CD14-positive monocyte (primary cell): Measurements from ENCODE around the gene PFKP. TPM values are rescaled to one million over a fixed set of nuclear protein-coding genes. Genes with fewer than 3 reads are reported as not detected.
A peak's percentile ranks its signal among the peaks of the same experiment; 100 is the strongest.

Source experiments
- DNase-seq, 3 donors: peaks; one replicate each; pipeline ENCODE4 v3.0.0-alpha.2; 2011 to 2022
- H2AFZ ChIP-seq: 2 replicates; pipeline ENCODE4 v1.6.0; 2012; ENCODE audit warnings: mild to moderate bottlenecking, low read depth, low read length, inconsistent platforms; ENCODE audit not compliant: insufficient read depth, poor library complexity, severe bottlenecking
- H3K27ac ChIP-seq, 2 donors: 1 replicate in 1 of 2; 2 replicates in 1 of 2; pipeline ENCODE4 v1.5.1; 2012 to 2013; ENCODE audit warnings: low read length in 2 of 2, control low read depth in 1 of 2, inconsistent platforms in 1 of 2, low read depth in 1 of 2, mild to moderate bottlenecking in 1 of 2
- H3K27me3 ChIP-seq, 2 donors: one replicate each; pipeline versions ENCODE4 v1.6.0 to v1.6.1; 2011 to 2013; ENCODE audit warnings: low read length in 2 of 2; ENCODE audit not compliant: control insufficient read depth in 2 of 2, insufficient read depth in 2 of 2
- H3K36me3 ChIP-seq, 2 donors: replicated peaks in 1 of 2; 1 replicate in 1 of 2; 2 replicates in 1 of 2; pipeline versions ENCODE4 v1.5.1 to v1.6.1; 2012 to 2013; ENCODE audit warnings: low read length in 2 of 2, control low read depth in 1 of 2, inconsistent platforms in 1 of 2, mild to moderate bottlenecking in 1 of 2; ENCODE audit not compliant: insufficient read depth in 2 of 2, control insufficient read depth in 1 of 2
- H3K4me1 ChIP-seq, 2 donors: 1 replicate in 1 of 2; 2 replicates in 1 of 2; pipeline versions ENCODE4 v1.5.1 to v1.6.1; 2012 to 2013; ENCODE audit warnings: low read length in 2 of 2, control low read depth in 1 of 2, inconsistent platforms in 1 of 2, mild to moderate bottlenecking in 1 of 2, moderate library complexity in 1 of 2; ENCODE audit not compliant: insufficient read depth in 2 of 2, control insufficient read depth in 1 of 2
- H3K4me2 ChIP-seq: replicated peaks from 2 replicates; pipeline ENCODE3; 2012; ENCODE audit warnings: low read length, moderate library complexity, mild to moderate bottlenecking; ENCODE audit not compliant: poor library complexity, severe bottlenecking; ENCODE audit errors: extremely low read depth
- H3K4me3 ChIP-seq, 3 experiments: fragments of 200-600 bp in 1 of 3; sonication (generic) in 1 of 3; replicated peaks in 1 of 3; 1 replicate in 2 of 3; 2 replicates in 1 of 3; pipeline ENCODE4 v1.5.1; 2011 to 2013; ENCODE audit warnings: low read length in 3 of 3, mild to moderate bottlenecking in 3 of 3, control low read depth in 2 of 3, low read depth in 2 of 3, inconsistent platforms in 1 of 3, moderate library complexity in 1 of 3
- H3K79me2 ChIP-seq: 2 replicates; pipeline ENCODE4 v1.6.0; 2012; ENCODE audit warnings: mild to moderate bottlenecking, control low read depth, inconsistent platforms, low read length, moderate library complexity; ENCODE audit not compliant: insufficient read depth
- H3K9ac ChIP-seq: 2 replicates; pipeline ENCODE4 v1.6.0; 2017; ENCODE audit warnings: low read length, mild to moderate bottlenecking; ENCODE audit not compliant: insufficient read depth, poor library complexity, severe bottlenecking
- H3K9me3 ChIP-seq, 2 donors: replicated peaks in 1 of 2; 1 replicate in 1 of 2; 2 replicates in 1 of 2; pipeline versions ENCODE4 v1.5.1 to v1.6.1; 2012 to 2013; ENCODE audit warnings: low read length in 2 of 2, control low read depth in 1 of 2; ENCODE audit not compliant: control insufficient read depth in 1 of 2, insufficient read depth in 1 of 2
- H4K20me1 ChIP-seq: 2 replicates; pipeline ENCODE4 v1.6.0; 2012; ENCODE audit warnings: mild to moderate bottlenecking, low read length, control low read depth, moderate library complexity; ENCODE audit not compliant: insufficient read depth
- H3K27ac Mint-ChIP-seq, 7 donors: one replicate each; pipeline ENCODE4 v1.8.0; 2020; ENCODE audit warnings: mild to moderate bottlenecking in 7 of 7, mixed read lengths in 7 of 7, moderate library complexity in 6 of 7, inconsistent platforms in 2 of 7
- H3K27me3 Mint-ChIP-seq, 3 donors: one replicate each; pipeline ENCODE4 v1.8.0; 2021 to 2022; ENCODE audit warnings: low read depth in 3 of 3, mild to moderate bottlenecking in 3 of 3, mixed read lengths in 3 of 3, moderate library complexity in 3 of 3, inconsistent platforms in 1 of 3
- H3K36me3 Mint-ChIP-seq, 2 donors: one replicate each; pipeline ENCODE4 v1.8.0; 2020; ENCODE audit warnings: mixed read lengths in 2 of 2, inconsistent platforms in 1 of 2, mild to moderate bottlenecking in 1 of 2
- H3K4me1 Mint-ChIP-seq: one replicate; pipeline ENCODE4 v1.8.0; 2020; ENCODE audit warnings: mild to moderate bottlenecking, mixed read lengths
- H3K4me3 Mint-ChIP-seq, 2 donors: one replicate each; pipeline ENCODE4 v1.8.0; 2020; ENCODE audit warnings: mild to moderate bottlenecking in 2 of 2, mixed read lengths in 2 of 2, moderate library complexity in 1 of 2
- H3K9me3 Mint-ChIP-seq, 7 donors: one replicate each; pipeline ENCODE4 v1.8.0; 2020 to 2022; ENCODE audit warnings: mixed read lengths in 7 of 7, mild to moderate bottlenecking in 6 of 7, moderate library complexity in 6 of 7, inconsistent platforms in 2 of 7
- WGBS: methylation state at CpG from one replicate; pipeline ENCODE4 v1.1.5; 2013; ENCODE audit warnings: missing lambda C conversion rate; ENCODE audit not compliant: insufficient coverage; 5-methylcytosine and 5-hydroxymethylcytosine counted together
- intact Hi-C, 2 donors: fragments of 100-400 bp; cut with micrococcal nuclease; formaldehyde crosslinking; loops; one replicate each; pipeline versions ENCODE4 v1.15.0 to v1.15.1; 2023
- polyA plus RNA-seq, 3 donors: library from polyadenylated mRNA; depleted of rRNA in 1 of 3; unstranded in 2 of 3; stranded (reverse) in 1 of 3; fragments of 300-500 nt in 2 of 3; fragments of >200 nt in 1 of 3; fragmentation: Illumina TruSeq in 2 of 3; gene quantifications; 1 replicate in 2 of 3; 2 replicates in 1 of 3; pipeline ENCODE4 v1.2.3, GENCODE V29; 2012 to 2021
- TF ChIP-seq, protein P1 (sequence below): fragments of 200-600 bp; IDR thresholded peaks from one replicate; pipeline ENCODE4 v1.8.0; 2022; ENCODE audit warnings: antibody characterized with exemption, mild to moderate bottlenecking

The PFKP gene
- polyA plus RNA-seq, 3 donors = 6.5 to 14.2 (median 8.1) TPM

GRCh38 chr10:3091921-3092320 lies 24.6 kb downstream of the PFKP start:
- Histone ChIP-seq H3K4me2 (no peak overlapping the region), H3K9me3 (no peaks in the 10 kb centered on the region), H3K36me3 (peaks cover 0 to 3% of the 10 kb centered on the region in 2 donors), H4K20me1 (no peaks in the 10 kb centered on the region), H3K27me3 (no peaks in the 10 kb centered on the region), H2AFZ (no peak overlapping the region), H3K4me3 (no peak overlapping the region), H3K79me2 (peaks cover 22% of the 10 kb centered on the region), H3K4me1 (peaks cover 36 to 57% of the 10 kb centered on the region in 2 donors), H3K27ac (no peak overlapping the region), H3K9ac (no peak overlapping the region)
- Mint-ChIP-seq H3K4me3 (no peak overlapping the region), H3K36me3 (peaks cover 16 to 24% of the 10 kb centered on the region in 2 donors), H3K27me3 (peaks cover 0 to 3% (median 0%) of the 10 kb centered on the region in 3 donors), H3K27ac (peak overlapping the region in 2 of 7 donors; percentile 30 to 42), H3K4me1 (peaks cover 42% of the 10 kb centered on the region), H3K9me3 (peaks cover 2 to 10% (median 4%) of the 10 kb centered on the region in 7 donors)
- intact Hi-C loops = no loop called here
- TF ChIP-seq, protein P1, sequence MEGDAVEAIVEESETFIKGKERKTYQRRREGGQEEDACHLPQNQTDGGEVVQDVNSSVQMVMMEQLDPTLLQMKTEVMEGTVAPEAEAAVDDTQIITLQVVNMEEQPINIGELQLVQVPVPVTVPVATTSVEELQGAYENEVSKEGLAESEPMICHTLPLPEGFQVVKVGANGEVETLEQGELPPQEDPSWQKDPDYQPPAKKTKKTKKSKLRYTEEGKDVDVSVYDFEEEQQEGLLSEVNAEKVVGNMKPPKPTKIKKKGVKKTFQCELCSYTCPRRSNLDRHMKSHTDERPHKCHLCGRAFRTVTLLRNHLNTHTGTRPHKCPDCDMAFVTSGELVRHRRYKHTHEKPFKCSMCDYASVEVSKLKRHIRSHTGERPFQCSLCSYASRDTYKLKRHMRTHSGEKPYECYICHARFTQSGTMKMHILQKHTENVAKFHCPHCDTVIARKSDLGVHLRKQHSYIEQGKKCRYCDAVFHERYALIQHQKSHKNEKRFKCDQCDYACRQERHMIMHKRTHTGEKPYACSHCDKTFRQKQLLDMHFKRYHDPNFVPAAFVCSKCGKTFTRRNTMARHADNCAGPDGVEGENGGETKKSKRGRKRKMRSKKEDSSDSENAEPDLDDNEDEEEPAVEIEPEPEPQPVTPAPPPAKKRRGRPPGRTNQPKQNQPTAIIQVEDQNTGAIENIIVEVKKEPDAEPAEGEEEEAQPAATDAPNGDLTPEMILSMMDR = no peak
- 100% methylated on average over 4 of the region's 5 CpGs for WGBS
- no peak for DNase-seq

DNA sequence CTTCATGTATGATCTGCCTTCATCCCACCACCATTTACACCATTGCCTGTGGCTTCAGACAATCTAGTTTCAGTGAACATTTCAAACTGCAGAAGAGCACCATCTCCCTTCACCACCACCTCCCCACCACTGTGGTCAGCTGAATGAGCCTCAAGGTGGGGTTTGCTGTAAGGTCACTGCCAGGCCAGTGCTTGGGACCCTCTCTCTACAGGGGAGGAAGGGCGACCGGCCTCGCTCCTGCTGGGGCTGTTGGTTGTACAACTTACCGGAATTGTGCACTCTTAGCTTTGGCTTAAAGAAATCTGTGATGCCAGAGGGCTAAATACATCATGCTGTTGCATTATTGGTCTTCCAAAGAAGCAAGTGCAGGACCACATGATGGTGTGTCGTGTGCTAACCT lies 26.6 kb downstream of the PFKP start:
- no peaks in the 10 kb centered on the region for H3K9me3 ChIP-seq
- no peak overlapping the region for H3K4me2 ChIP-seq
- peak overlapping the region in 6 of 7 donors; percentile 2 to 90 (median 70) for H3K27ac Mint-ChIP-seq
- H3K4me1 Mint-ChIP-seq = peaks cover 45% of the 10 kb centered on the region
- no peak overlapping the region for H2AFZ ChIP-seq
- no peaks in the 10 kb centered on the region for H3K27me3 ChIP-seq
- H3K4me1 ChIP-seq = peaks cover 40 to 62% of the 10 kb centered on the region in 2 donors
- H3K27ac ChIP-seq = peak overlapping the region in 1 of 2 donors; percentile 93
- H3K27me3 Mint-ChIP-seq = peaks cover 0 to 3% (median 0%) of the 10 kb centered on the region in 3 donors
- H3K36me3 ChIP-seq = peaks cover 0 to 3% of the 10 kb centered on the region in 2 donors
- TF ChIP-seq, protein P1 = no peak
- intact Hi-C loops = no loop called here
- DNase-seq = no peak
- peaks cover 16 to 20% of the 10 kb centered on the region in 2 donors for H3K36me3 Mint-ChIP-seq
- no peaks in the 10 kb centered on the region for H4K20me1 ChIP-seq
- H3K9me3 Mint-ChIP-seq = peaks cover 2 to 10% (median 4%) of the 10 kb centered on the region in 7 donors
- H3K9ac ChIP-seq = no peak overlapping the region
- no peak overlapping the region for H3K4me3 ChIP-seq
- peak overlapping the region in 1 of 2 donors; percentile 4 for H3K4me3 Mint-ChIP-seq
- peaks cover 22% of the 10 kb centered on the region for H3K79me2 ChIP-seq
- 89% methylated on average over 2 of the region's 5 CpGs for WGBS
